Brain microvascular endothelial cell (primary cell): ENCODE measurements around the gene HRH4.

Experiments used
- DNase-seq: peaks from one replicate; pipeline ENCODE4 v3.0.0-alpha.2; 2020
- H3K27ac ChIP-seq: fragments of 250-450 bp; sonication (Bioruptor Pico); 2 replicates; pipeline ENCODE4 v1.5.1; 2020; ENCODE audit warnings: mild to moderate bottlenecking, moderate library complexity
- H3K27me3 ChIP-seq: fragments of 250-450 bp; sonication (Bioruptor Pico); replicated peaks from 2 replicates; pipeline ENCODE4 v1.5.1; 2020; ENCODE audit warnings: mild to moderate bottlenecking
- H3K36me3 ChIP-seq: fragments of 250-450 bp; sonication (Bioruptor Pico); replicated peaks from 2 replicates; pipeline ENCODE4 v1.5.1; 2020; ENCODE audit warnings: mild to moderate bottlenecking
- H3K4me3 ChIP-seq: 2 replicates; pipeline ENCODE4 v1.5.1; 2011; ENCODE audit warnings: low read depth, mild to moderate bottlenecking, control low read depth, low read length, moderate library complexity
- in situ Hi-C: cut with HindIII; loops from 2 replicates; pipeline ENCODE4 v1.10.0; 2017; ENCODE audit warnings: low sequenced_read_pairs, low pct_ligation_motif_present
- TF ChIP-seq, protein P1 (sequence below): IDR thresholded peaks from 2 replicates; pipeline ENCODE4 v1.5.1; 2011; ENCODE audit warnings: low read depth, mild to moderate bottlenecking, moderate library complexity, low read length, control low read depth, inconsistent platforms; ENCODE audit errors: missing control alignments

HRH4 gene

DNA sequence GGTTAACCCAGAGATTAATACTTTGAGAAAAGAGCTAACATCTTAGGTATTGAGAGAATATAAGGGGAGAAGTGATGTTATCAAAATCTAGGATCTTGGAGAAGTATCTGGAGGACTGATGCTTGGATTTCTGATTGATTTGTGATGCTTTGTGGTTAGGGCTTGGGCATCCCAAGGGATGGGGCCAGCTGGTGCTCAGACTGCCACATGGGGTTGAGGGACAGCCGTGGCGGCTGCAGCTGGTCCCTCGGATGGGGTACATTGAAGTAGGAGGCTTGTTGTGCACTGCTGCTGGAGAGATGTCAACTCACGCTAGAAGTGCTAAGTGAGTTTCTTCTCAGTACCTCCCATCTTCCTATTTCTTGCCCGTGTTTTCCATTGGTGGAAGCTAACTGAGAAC lies 22.4 kb downstream of the HRH4 start:
- in situ Hi-C loops: no loop called here
- DNase-seq: no peak
- Histone ChIP-seq H3K27me3 (no peaks in the 10 kb centered on the region), H3K27ac (no peak overlapping the region), H3K36me3 (no peaks in the 10 kb centered on the region), H3K4me3 (no peak overlapping the region)
- TF ChIP-seq, protein P1, sequence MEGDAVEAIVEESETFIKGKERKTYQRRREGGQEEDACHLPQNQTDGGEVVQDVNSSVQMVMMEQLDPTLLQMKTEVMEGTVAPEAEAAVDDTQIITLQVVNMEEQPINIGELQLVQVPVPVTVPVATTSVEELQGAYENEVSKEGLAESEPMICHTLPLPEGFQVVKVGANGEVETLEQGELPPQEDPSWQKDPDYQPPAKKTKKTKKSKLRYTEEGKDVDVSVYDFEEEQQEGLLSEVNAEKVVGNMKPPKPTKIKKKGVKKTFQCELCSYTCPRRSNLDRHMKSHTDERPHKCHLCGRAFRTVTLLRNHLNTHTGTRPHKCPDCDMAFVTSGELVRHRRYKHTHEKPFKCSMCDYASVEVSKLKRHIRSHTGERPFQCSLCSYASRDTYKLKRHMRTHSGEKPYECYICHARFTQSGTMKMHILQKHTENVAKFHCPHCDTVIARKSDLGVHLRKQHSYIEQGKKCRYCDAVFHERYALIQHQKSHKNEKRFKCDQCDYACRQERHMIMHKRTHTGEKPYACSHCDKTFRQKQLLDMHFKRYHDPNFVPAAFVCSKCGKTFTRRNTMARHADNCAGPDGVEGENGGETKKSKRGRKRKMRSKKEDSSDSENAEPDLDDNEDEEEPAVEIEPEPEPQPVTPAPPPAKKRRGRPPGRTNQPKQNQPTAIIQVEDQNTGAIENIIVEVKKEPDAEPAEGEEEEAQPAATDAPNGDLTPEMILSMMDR: no peak

DNA sequence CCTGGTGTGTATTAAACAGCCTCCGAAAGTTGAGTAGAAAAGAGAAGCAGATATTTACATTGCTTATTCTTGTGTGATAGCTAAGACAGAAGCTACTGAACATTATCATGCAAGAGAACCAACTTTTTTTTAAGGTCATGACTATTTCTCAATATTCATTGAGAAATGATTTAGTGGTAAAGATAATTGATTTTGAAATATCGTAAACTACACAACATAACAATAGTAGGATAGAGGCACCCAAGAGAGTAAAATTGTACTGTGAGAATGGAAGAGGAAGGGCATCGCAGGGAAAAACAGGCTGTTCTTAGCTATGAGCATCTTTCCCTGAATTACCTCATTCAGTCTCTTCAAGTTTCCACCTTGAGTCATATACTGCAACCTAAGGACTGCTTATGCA lies 25.2 kb downstream of the HRH4 start:
- no peaks in the 10 kb centered on the region for H3K36me3 ChIP-seq
- in situ Hi-C loops: no loop called here
- H3K4me3 ChIP-seq: no peak overlapping the region
- H3K27ac ChIP-seq: no peak overlapping the region
- H3K27me3 ChIP-seq: no peaks in the 10 kb centered on the region
- DNase-seq: no peak
- TF ChIP-seq, protein P1: no peak

DNA sequence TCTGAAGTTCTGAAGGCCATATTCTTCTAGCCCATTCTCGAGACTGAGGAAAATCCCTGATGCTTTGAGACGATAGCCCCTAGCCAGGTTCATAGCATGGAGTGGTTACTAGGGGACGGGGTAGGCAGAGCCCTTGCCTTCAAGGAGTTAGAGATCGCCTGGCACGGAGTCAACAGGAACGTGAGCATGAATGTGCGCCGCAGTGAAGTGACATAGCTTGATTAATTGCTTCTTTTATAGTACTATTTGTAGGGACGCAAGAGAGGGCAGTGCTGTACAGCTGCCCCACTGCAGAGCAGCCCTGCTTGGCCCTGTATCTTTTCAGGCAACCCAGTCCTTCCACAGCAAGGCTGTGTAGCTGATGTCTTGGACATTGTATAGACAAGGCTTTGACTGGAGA lies 26.2 kb downstream of the HRH4 start:
- in situ Hi-C loops: no loop called here
- no peaks in the 10 kb centered on the region for H3K27me3 ChIP-seq
- no peaks in the 10 kb centered on the region for H3K36me3 ChIP-seq
- DNase-seq: no peak
- H3K27ac ChIP-seq: no peak overlapping the region
- H3K4me3 ChIP-seq: no peak overlapping the region
- TF ChIP-seq, protein P1: no peak

DNA sequence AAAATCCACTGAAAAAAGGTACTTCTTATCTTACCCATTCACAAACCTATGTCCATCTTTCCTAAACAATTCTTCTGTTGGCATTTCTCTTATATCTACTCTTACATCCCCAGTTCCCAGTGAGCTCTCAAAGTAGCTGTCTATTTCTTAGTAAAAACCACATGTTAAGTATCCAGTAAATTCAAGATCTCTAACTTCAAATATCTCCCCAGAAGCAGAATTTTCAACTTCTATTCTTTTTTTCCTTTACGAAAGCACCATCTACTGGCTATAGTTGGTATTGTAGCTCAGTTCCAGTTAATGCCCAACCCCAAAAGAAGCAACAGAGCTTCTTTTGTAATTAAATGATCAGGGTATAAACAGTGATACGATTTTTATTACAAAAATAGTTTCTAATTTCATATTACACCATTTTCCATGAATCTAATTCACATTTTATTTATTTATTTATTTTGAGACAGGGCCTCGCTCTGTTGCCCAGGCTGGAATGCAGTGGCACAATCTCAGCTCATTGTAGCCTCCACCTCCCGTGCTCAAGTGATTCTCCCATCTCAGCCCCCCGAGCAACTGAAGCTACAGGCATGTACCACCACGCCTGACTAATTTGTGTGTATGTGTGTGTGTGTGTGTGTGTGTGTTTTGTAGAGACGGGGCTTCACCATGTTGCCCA lies 28.5 kb downstream of the HRH4 start:
- TF ChIP-seq, protein P1: peak; percentile 52
- DNase-seq: no peak
- no peaks in the 10 kb centered on the region for H3K27me3 ChIP-seq
- H3K36me3 ChIP-seq: no peaks in the 10 kb centered on the region
- H3K4me3 ChIP-seq: no peak overlapping the region
- in situ Hi-C loops: no loop called here
- no peak overlapping the region for H3K27ac ChIP-seq

DNA sequence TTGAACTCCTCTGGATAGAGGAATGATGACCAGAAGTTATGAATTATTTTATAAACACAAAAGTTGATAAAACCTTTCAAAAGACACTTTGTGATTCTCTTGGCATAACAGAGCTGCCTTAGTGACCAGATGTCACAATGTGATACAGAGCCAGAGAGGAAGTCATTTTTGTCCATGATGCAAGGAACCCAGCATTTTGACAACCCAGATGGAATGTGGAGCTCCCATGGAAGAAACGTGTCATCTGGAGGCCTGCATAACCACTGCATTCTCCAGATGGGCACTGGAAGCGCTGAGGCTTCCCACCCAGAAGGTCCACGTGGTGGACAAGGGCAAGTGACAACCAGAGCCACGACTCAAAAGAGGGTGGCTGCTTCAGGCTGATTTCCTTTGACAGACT lies 30.1 kb downstream of the HRH4 start:
- in situ Hi-C loops: no loop called here
- DNase-seq: no peak
- no peaks in the 10 kb centered on the region for H3K36me3 ChIP-seq
- no peak overlapping the region for H3K27ac ChIP-seq
- TF ChIP-seq, protein P1: no peak
- no peaks in the 10 kb centered on the region for H3K27me3 ChIP-seq
- no peak overlapping the region for H3K4me3 ChIP-seq
